CD4-positive, alpha-beta T cell treated with Interleukin-17A for 1 hour (primary cell): ENCODE results near the gene CEP164.
"Not testable (repeated sequence)": the region's sequence is repeated elsewhere in the genome, so short reads cannot be mapped to it uniquely, and the experiment has no call there.

Source experiments
- DNase-seq: peaks from one replicate; pipeline ENCODE4 v3.0.0-alpha.2; 2020

Gene CEP164

GRCh38 chr11:117443266-117444186 is 115.9 kb downstream of the CEP164 start:
- DNase-seq, result no peak

GRCh38 chr11:117444256-117444655 is 116.6 kb downstream of the CEP164 start:
- DNase-seq, result no peak

GRCh38 chr11:117444711-117445658 is 117.3 kb downstream of the CEP164 start:
- DNase-seq, result no peak

- DNase-seq, result no peak
Observed at GRCh38 chr11:117449111-117449693, 121.5 kb downstream of the CEP164 start.

- no peak for DNase-seq
Observed at GRCh38 chr11:117453886-117454563, 126.4 kb downstream of the CEP164 start.

DNA sequence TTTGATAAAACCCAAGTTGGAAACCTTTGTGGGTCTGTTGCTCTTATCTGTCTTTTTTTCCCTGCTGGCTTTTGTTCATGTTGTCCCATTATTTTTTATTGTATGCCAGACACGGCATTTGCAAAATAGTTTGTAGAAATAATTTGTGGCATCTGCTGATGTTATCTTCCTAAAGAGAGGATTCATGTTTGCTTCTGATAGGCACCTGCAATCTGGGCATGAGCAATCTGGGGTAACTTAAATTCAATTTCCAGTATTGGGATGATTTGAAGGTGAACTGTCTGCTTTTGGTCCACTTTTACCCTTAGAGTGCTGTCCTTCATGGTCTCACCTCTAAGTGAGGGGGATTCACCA is 126.9 kb downstream of the CEP164 start:
- no peak for DNase-seq

GRCh38 chr11:117456027-117456720 is 128.5 kb downstream of the CEP164 start:
- DNase-seq, result no peak

- not testable (repeated sequence) for DNase-seq
Observed at GRCh38 chr11:117456721-117457029, 129.0 kb downstream of the CEP164 start.

- DNase-seq, result no peak
Observed at GRCh38 chr11:117457031-117457785, 129.6 kb downstream of the CEP164 start.

DNA sequence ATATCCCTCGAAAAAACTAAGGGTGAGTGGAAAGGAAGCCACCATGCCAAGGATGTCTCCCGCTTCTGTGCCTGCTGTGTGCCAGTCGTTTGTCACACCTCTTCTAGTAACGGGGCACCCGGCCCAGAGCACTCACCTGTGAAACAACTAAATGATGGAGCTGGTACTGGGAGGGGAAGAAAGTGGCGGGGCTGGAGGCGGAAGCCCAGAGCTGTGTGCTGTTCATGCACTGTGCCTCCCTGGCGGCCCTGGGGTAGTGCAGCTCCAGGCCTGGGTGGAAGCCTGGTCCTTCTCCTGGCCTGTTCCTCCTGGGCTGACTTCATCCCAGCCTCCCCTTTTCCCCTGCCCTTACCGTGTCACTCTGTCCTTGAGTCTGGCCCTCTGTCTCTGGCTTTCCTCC is 130.2 kb downstream of the CEP164 start:
- DNase-seq, result no peak

- DNase-seq, result no peak
Observed at GRCh38 chr11:117458275-117459122, 130.8 kb downstream of the CEP164 start.

DNA sequence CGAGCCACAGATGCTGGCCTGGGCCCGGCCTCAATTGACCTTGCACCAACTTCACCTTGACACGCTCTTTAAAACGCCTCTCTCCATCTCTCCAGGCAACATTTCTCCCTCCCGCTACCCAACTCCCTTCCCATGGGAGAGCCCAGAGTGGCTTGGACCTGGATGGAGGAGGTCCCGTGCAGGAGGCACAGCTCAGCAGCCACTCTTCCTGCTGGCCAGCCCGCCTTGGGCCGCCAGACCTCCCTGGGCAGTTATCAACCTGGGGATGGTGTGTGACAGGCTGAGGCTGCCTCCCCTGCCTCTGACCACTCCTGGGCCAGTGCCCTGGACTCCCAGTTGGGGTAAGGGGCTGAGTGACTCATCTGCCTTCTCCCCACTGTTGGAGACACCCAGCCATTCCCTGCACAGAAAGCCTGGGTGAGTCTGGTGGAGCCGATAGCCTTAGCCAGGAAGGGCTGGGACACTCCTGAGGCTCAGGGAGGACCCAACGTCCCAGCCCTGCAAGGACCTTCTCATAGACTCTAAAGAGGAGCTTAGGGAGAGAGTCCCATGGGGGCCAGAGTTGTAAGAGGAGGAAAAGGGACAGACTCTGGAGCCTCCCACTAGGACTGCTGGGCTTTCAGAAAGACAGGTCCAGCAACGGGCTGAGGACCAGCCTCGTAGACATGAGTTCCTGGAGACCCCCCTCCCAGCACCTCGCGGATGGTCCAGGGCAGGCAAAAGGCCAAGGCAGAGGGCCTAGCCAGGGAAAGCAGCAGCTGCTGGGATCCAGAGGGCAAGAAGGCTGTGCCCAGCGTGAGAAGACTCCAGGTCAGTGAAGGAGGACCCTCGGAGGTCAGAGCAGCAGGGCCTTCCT is 131.7 kb downstream of the CEP164 start:
- no peak for DNase-seq

DNA sequence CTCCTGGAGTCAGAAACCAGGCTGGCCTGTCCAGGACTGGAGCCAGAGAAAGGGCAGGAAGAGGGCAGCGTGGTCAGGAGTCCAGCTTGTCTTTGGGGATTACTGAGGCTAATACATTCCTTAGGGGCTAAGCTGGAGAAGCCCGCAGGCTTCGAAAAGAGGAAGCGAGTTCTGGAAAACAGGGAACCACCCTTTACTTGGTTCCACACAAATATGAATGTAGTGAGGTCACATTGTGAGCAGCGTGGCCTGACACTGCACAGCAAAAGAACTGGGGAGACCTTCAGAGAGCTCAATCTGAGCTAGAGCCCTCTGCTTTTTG is 132.3 kb downstream of the CEP164 start:
- DNase-seq, result no peak

DNA sequence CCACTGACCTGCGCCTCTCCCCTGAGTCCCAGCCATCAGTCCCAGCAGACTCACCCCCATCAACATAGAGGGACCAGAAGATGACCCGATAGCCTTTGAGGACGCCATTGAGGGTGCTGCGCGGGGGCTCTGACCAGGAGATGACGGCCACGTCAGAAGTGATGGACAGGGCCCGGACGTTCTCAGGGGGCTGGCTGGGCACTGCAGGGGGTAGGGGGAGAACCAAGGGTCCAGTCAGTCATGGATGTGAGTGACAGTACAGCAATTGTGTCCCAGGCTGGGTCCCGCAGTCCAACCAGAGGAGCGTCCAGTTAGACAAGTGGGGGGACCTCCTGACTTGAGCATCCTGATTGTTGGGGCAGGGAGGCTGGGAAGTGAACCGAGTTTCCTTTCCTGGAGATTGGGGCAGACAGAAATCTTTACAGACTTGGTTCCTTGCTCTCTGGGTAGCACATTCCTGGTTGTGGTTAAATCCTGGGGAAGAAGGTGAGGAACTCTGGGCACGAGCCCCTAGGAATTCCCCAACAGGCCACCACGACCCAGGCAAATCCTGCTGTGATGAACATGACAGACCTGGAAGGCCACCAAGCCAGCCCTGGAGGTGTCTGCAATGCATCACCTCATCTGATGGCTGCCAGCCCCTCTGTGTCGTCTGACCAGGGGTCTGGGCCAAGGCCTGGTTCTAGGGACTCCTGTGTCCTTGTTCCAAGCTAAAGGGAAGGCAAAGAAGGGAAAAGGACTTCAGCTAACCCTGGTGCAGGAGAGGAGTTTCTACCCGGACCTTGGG is 133.9 kb downstream of the CEP164 start:
- no peak for DNase-seq

- DNase-seq, result no peak
Observed at GRCh38 chr11:117462183-117462863, 134.7 kb downstream of the CEP164 start.

DNA sequence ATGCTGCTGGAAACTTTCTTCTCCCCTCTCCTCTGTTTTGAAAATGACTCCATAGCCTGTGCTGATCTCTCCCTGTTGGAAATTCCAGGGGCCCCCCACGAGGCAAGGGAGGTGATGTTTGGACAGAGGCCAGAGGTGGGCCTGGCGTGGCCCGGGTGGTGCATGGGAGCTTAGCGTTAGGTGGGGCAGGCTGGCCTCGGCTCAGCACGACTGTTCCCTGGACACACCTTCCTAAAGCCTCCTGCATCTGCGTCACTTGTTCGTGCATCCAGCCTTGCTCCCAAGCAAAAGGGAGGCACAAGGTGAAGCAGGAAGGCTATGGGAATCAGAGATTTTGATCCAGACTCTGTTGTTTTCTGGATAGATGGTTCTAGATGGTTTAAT is 135.2 kb downstream of the CEP164 start:
- no peak for DNase-seq
